Measurements from ENCODE around the gene JMJD1C.

JMJD1C gene

DNA sequence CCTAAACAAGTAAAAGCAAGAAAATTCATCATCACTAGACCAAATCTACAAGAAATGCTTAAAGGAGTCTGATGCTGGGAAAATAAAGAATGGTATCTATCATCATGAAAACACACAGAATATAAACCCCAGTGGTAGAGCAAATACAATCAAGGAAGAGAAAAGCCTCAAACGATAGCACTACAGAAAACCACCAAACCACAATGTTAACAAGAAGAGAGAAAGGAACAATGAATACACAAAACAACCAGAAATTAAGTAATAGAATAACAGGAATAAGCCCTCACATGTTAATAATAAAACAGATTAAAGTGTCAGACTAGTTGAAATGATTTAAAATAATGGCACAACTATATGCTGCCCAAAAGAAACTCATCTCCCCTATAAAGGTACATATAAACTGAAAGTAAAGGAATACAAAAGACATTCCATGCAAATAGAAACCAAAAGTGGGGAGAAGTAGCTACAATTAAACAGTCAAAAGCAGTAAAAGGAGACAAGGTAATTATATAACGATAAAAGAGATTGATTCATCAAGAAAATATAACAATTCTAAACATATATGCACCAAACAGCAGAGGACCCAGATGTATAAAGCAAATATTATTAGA lies 77.3 kb downstream of the JMJD1C start:
- H3K27ac ChIP-seq (ENCODE audit: extremely low read depth, low read depth, low read length): no peak overlapping the region
- H3K9me3 ChIP-seq (ENCODE audit: control insufficient read depth, insufficient read depth, low read depth, low read length): no peaks in the 10 kb centered on the region
- H3K36me3 ChIP-seq (ENCODE audit: control insufficient read depth in 2 of 2, insufficient read depth in 1 of 2, low read length in 2 of 2): no peaks in the 10 kb centered on the region; a peak in 1 of 3 replicates
- H3K4me1 ChIP-seq (ENCODE audit: control insufficient read depth, insufficient read depth, low read length): no peaks in the 10 kb centered on the region; the same call in 1 of the 2 replicates
- H3K4me3 ChIP-seq (ENCODE audit: low read depth, low read length): no peak overlapping the region
- TF ChIP-seq ZNF571 (tag by site-specific recombination; IDR thresholded peaks at IDR 0.05) (no peak), WT1 (tag by site-specific recombination; IDR thresholded peaks at IDR 0.05) (no peak), PRDM1 (tag by site-specific recombination; IDR thresholded peaks at IDR 0.05) (no peak)
- CTCF ChIA-PET: no interaction called here
- POLR2A ChIA-PET: no interaction called here

DNA sequence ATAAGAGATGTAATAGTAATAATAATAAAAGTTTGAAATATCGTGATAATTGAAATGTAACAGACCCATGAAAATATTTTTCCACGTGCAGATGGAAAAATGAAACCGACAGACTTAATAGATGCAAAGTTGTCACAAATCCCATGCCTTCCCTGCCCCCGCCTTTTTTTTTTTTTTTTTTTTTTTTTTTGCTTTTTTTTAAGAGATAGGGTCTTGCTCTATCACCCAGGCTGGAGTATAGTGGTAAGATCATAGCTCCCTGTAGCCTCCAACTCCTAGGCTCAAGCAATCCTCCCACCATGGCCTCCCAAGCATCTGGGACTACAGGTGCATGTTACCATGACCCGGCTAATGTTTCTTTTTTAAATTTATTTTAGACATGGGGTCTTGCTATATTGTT lies 80.5 kb downstream of the JMJD1C start:
- CTCF ChIA-PET: no interaction called here
- TF ChIP-seq, protein P1, sequence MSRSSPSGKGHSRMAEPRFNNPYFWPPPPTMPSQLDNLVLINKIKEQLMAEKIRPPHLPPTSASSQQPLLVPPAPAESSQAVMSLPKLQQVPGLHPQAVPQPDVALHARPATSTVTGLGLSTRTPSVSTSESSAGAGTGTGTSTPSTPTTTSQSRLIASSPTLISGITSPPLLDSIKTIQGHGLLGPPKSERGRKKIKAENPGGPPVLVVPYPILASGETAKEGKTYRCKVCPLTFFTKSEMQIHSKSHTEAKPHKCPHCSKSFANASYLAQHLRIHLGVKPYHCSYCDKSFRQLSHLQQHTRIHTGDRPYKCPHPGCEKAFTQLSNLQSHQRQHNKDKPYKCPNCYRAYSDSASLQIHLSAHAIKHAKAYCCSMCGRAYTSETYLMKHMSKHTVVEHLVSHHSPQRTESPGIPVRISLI (tag by site-specific recombination; IDR thresholded peaks at IDR 0.05): 0 out of 2 replicates have a peak, but pooled peaks have one; percentile 53
- TF ChIP-seq, protein P2, sequence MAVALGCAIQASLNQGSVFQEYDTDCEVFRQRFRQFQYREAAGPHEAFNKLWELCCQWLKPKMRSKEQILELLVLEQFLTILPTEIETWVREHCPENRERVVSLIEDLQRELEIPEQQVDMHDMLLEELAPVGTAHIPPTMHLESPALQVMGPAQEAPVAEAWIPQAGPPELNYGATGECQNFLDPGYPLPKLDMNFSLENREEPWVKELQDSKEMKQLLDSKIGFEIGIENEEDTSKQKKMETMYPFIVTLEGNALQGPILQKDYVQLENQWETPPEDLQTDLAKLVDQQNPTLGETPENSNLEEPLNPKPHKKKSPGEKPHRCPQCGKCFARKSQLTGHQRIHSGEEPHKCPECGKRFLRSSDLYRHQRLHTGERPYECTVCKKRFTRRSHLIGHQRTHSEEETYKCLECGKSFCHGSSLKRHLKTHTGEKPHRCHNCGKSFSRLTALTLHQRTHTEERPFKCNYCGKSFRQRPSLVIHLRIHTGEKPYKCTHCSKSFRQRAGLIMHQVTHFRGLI (tag by site-specific recombination; IDR thresholded peaks at IDR 0.05): no peak
- POLR2A ChIA-PET: no interaction called here
- no peaks in the 10 kb centered on the region for H3K9me3 ChIP-seq (ENCODE audit: control insufficient read depth, insufficient read depth, low read depth, low read length)
- H3K36me3 ChIP-seq (ENCODE audit: control insufficient read depth in 2 of 2, insufficient read depth in 1 of 2, low read length in 2 of 2): peaks cover 0 to under 1% of the 10 kb centered on the region in 2 experiments; a peak in 1 of 3 replicates
- no peak overlapping the region for H3K4me3 ChIP-seq (ENCODE audit: low read depth, low read length)
- H3K4me1 ChIP-seq (ENCODE audit: control insufficient read depth, insufficient read depth, low read length): no peaks in the 10 kb centered on the region; the same call in 1 of the 2 replicates
- no peak overlapping the region for H3K27ac ChIP-seq (ENCODE audit: extremely low read depth, low read depth, low read length)

DNA sequence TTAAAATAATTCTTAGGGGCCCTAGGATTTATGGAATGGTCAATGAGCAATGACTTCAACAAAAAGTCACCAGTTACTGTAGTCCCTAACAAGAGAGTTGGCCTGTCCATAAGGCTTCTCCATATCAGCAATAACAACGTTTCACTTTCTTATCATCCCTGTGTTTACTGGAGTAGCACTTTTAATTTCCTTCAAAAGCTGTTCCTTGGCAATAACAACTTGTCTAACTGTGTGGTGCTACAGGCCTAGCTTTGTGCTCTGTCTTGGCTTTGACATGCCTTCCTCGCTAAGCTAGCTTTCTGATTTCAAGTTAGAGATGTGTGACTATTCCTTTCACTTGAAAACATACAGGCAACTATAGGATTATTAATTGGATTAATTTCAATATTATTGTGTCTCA lies 81.1 kb downstream of the JMJD1C start:
- no peaks in the 10 kb centered on the region; the same call in 1 of the 2 replicates for H3K4me1 ChIP-seq (ENCODE audit: control insufficient read depth, insufficient read depth, low read length)
- no peak overlapping the region for H3K27ac ChIP-seq (ENCODE audit: extremely low read depth, low read depth, low read length)
- ChIA-PET POLR2A (no interaction called here), CTCF (interaction anchor here (0.5 kb wide), 1 partner anchor 14 kb away, joined by 4 read pairs; no protein-coding TSS in a partner anchor)
- peaks cover 0 to 4% of the 10 kb centered on the region in 2 experiments; a peak in 1 of 3 replicates for H3K36me3 ChIP-seq (ENCODE audit: control insufficient read depth in 2 of 2, insufficient read depth in 1 of 2, low read length in 2 of 2)
- TF ChIP-seq ZFP41 (tag by site-specific recombination; IDR thresholded peaks at IDR 0.05; ENCODE audit: borderline replicate concordance): no peak
- no peak for TF ChIP-seq ZNF404 (tag by site-specific recombination; IDR thresholded peaks at IDR 0.05)
- no peak for TF ChIP-seq ZNF26 (tag by site-specific recombination; IDR thresholded peaks at IDR 0.05)
- TF ChIP-seq ZNF202 (tag by site-specific recombination; IDR thresholded peaks at IDR 0.05; ENCODE audit: borderline replicate concordance): no peak
- no peak for TF ChIP-seq ZNF791 (tag by site-specific recombination; IDR thresholded peaks at IDR 0.05)
- TF ChIP-seq ZNF549 (tag by site-specific recombination; IDR thresholded peaks at IDR 0.05): no peak
- no peak for TF ChIP-seq ZNF10 (tag by site-specific recombination; IDR thresholded peaks at IDR 0.05)
- no peak for TF ChIP-seq KLF8 (tag by site-specific recombination; IDR thresholded peaks at IDR 0.05)
- TF ChIP-seq ZNF18 (tag by site-specific recombination; IDR thresholded peaks at IDR 0.05): no peak
- TF ChIP-seq, protein P3, sequence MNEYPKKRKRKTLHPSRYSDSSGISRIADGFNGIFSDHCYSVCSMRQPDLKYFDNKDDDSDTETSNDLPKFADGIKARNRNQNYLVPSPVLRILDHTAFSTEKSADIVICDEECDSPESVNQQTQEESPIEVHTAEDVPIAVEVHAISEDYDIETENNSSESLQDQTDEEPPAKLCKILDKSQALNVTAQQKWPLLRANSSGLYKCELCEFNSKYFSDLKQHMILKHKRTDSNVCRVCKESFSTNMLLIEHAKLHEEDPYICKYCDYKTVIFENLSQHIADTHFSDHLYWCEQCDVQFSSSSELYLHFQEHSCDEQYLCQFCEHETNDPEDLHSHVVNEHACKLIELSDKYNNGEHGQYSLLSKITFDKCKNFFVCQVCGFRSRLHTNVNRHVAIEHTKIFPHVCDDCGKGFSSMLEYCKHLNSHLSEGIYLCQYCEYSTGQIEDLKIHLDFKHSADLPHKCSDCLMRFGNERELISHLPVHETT (tag by site-specific recombination; IDR thresholded peaks at IDR 0.05): no peak
- no peak for TF ChIP-seq ZNF24 (tag by site-specific recombination; IDR thresholded peaks at IDR 0.05)
- H3K9me3 ChIP-seq (ENCODE audit: control insufficient read depth, insufficient read depth, low read depth, low read length): no peaks in the 10 kb centered on the region
- H3K4me3 ChIP-seq (ENCODE audit: low read depth, low read length): no peak overlapping the region

Measured in HEK293 (cell line).